K562 (cell line): Measurements from ENCODE around the gene CLDN5. TPM values are rescaled to one million over a fixed set of nuclear protein-coding genes. Genes with fewer than 3 reads are reported as not detected.

Source experiments
- ATAC-seq: fragments of 200-7000 bp; cut with Tn5 transposase; 3 replicates; pipeline ENCODE4 v1.9.1; 2020; ENCODE audit warnings: moderate library complexity
- BruUV-seq: library from RNA; stranded (reverse); fragments of 400-500 nt; replicated peaks from 2 replicates; lab custom pipeline; 2021; lab: Mats Ljungman, UMichigan
- CTCF ChIA-PET: fragments of 300-600 bp; formaldehyde crosslinking; extraction: SDS; loops from one replicate; lab custom pipeline; 2021; ENCODE audit warnings: low intra/inter-chr PET ratio; lab: Yijun Ruan, JAX
- POLR2A ChIA-PET: fragments of 300-600, 350-650 bp; sonication (Branson Sonifier 250); formaldehyde crosslinking; extraction: SDS; loops from one replicate; lab custom pipeline; 2021; ENCODE audit warnings: antibody characterized with exemption, inconsistent platforms; lab: Yijun Ruan, JAX
- DNase-seq, 4 experiments: peaks; one replicate each; pipeline versions ENCODE4 v3.0.0 to v3.0.0-alpha.2; 2011 to 2018; ENCODE audit warnings: low spot score in 3 of 4, mixed read lengths in 3 of 4; ENCODE audit errors: extremely low read depth in 1 of 4
- FAIRE-seq: peaks from 2 replicates; lab custom pipeline; 2011; peaks lifted over from hg19 to GRCh38; lab: Jason Lieb, UNC
- H2AFZ ChIP-seq: 2 replicates; pipeline ENCODE4 v1.6.0; 2011; ENCODE audit warnings: low read depth, low read length, control low read depth, inconsistent platforms
- H3K27ac ChIP-seq: fragments of 200-600 bp; 3 replicates; pipeline ENCODE4 v1.8.0; 2011; ENCODE audit warnings: low read depth, mild to moderate bottlenecking, control low read depth, inconsistent platforms, low read length, moderate library complexity, mixed read lengths; ENCODE audit errors: extremely low read depth
- H3K27me3 ChIP-seq, 2 experiments: fragments of 300-600 bp in 1 of 2; 2 replicates in 1 of 2; 3 replicates in 1 of 2; pipeline versions ENCODE4 v1.6.0 to v1.8.0; 2011; ENCODE audit warnings: inconsistent platforms in 2 of 2, low read length in 2 of 2, mild to moderate bottlenecking in 1 of 2, mixed read lengths in 1 of 2, moderate library complexity in 1 of 2; ENCODE audit not compliant: control insufficient read depth in 2 of 2, insufficient read depth in 2 of 2
- H3K36me3 ChIP-seq: fragments of 300-600 bp; 3 replicates; pipeline ENCODE4 v1.8.0; 2011; ENCODE audit warnings: mild to moderate bottlenecking, low read length, inconsistent platforms; ENCODE audit not compliant: control insufficient read depth, insufficient read depth
- H3K4me1 ChIP-seq, 2 experiments: fragments of 200-600 bp in 1 of 2; replicated peaks in 1 of 2; 2 replicates in 1 of 2; 3 replicates in 1 of 2; pipeline versions ENCODE4 v1.5.1 to v1.8.0; 2011; ENCODE audit warnings: inconsistent platforms in 2 of 2, low read length in 2 of 2, mild to moderate bottlenecking in 1 of 2, mixed read lengths in 1 of 2, moderate library complexity in 1 of 2; ENCODE audit not compliant: control insufficient read depth in 2 of 2, insufficient read depth in 2 of 2
- H3K4me2 ChIP-seq: 2 replicates; pipeline ENCODE4 v1.6.1; 2011; ENCODE audit warnings: low read length, control low read depth, inconsistent platforms, mixed read lengths; ENCODE audit not compliant: insufficient read depth
- H3K4me3 ChIP-seq: fragments of 200-600 bp; sonication (generic), shearing (Covaris generic); 2 replicates; pipeline ENCODE4 v1.5.1; 2016; ENCODE audit warnings: control low read depth, inconsistent platforms
- H3K79me2 ChIP-seq: fragments of 200-600 bp; 3 replicates; pipeline ENCODE4 v1.8.0; 2011; ENCODE audit warnings: low read length, inconsistent platforms; ENCODE audit not compliant: control insufficient read depth, insufficient read depth
- H3K9ac ChIP-seq, 2 experiments: 2 replicates each; pipeline versions ENCODE4 v1.6.0 to v1.6.1; 2011; ENCODE audit warnings: low read depth in 2 of 2, low read length in 2 of 2, control low read depth in 1 of 2, inconsistent platforms in 1 of 2, mild to moderate bottlenecking in 1 of 2, mixed read lengths in 1 of 2; ENCODE audit not compliant: insufficient read depth in 1 of 2
- H3K9me1 ChIP-seq: one replicate; pipeline ENCODE4 v1.6.0; 2011; ENCODE audit warnings: inconsistent platforms, mild to moderate bottlenecking, low read length, moderate library complexity; ENCODE audit not compliant: control insufficient read depth, insufficient read depth
- H3K9me3 ChIP-seq: replicated peaks from 2 replicates; pipeline ENCODE4 v1.5.1; 2011; ENCODE audit warnings: low read depth, low read length, inconsistent platforms; ENCODE audit not compliant: control insufficient read depth, insufficient read depth
- H4K20me1 ChIP-seq: replicated peaks from 2 replicates; pipeline ENCODE4 v1.6.1; 2011; ENCODE audit warnings: low read length, inconsistent platforms, mixed read lengths; ENCODE audit not compliant: control insufficient read depth, insufficient read depth
- ARID3B ChIP-seq: fragments of 250-450 bp; sonication (Bioruptor Pico); IDR thresholded peaks from 2 replicates; pipeline ENCODE4 v1.4.0; 2020; ENCODE audit warnings: borderline replicate concordance
- CHCHD3 ChIP-seq: fragments of 250-450 bp; sonication (Bioruptor Pico); IDR thresholded peaks from 2 replicates; pipeline ENCODE4 v2.1.2; 2022; ENCODE audit warnings: mild to moderate bottlenecking
- CHD1 ChIP-seq: fragments of 200-600 bp; sonication (generic); IDR thresholded peaks from one replicate; pipeline ENCODE4 v1.6.1; 2012; ENCODE audit warnings: mild to moderate bottlenecking, moderate library complexity, low read length, inconsistent platforms
- CLOCK ChIP-seq: fragments of 250-450 bp; sonication (Bioruptor Pico); IDR thresholded peaks from 2 replicates; pipeline ENCODE4 v1.4.0; 2020; ENCODE audit warnings: mild to moderate bottlenecking, moderate library complexity, borderline replicate concordance
- COPS2 ChIP-seq: fragments of 450-650 bp; conservative IDR thresholded peaks from 2 replicates; pipeline ENCODE4 v1.6.1; 2016; ENCODE audit warnings: mild to moderate bottlenecking, moderate library complexity
- FOXA1 ChIP-seq: fragments of 450-650 bp; IDR thresholded peaks from 2 replicates; pipeline ENCODE4 v1.6.1; 2016; ENCODE audit warnings: mild to moderate bottlenecking, borderline replicate concordance
- HNRNPUL1 ChIP-seq: fragments of 200-400 bp; formaldehyde crosslinking; IDR thresholded peaks from 2 replicates; pipeline ENCODE4 v1.6.1; 2017; ENCODE audit warnings: low read length
- KDM5B ChIP-seq: fragments of 200-600 bp; sonication (generic); IDR thresholded peaks from 2 replicates; pipeline ENCODE4 v1.6.1; 2012; ENCODE audit warnings: low read depth, mild to moderate bottlenecking, moderate library complexity, low read length, control low read depth, inconsistent platforms; ENCODE audit not compliant: insufficient replicate concordance
- NONO ChIP-seq, 2 experiments: fragments of 200-400 bp in 1 of 2; fragments of 450-650 bp in 1 of 2; formaldehyde crosslinking in 1 of 2; IDR thresholded peaks; 2 replicates each; pipeline ENCODE4 v1.6.1; 2017; ENCODE audit warnings: low read depth in 2 of 2, mild to moderate bottlenecking in 2 of 2, moderate library complexity in 2 of 2, low read length in 1 of 2
- PPARD ChIP-seq: fragments of 250-450 bp; sonication (Bioruptor Pico); IDR thresholded peaks from 2 replicates; pipeline ENCODE4 v1.8.0; 2022; ENCODE audit warnings: inconsistent platforms, mild to moderate bottlenecking, moderate library complexity
- PRMT5 ChIP-seq: sonication (generic); formaldehyde crosslinking; IDR thresholded peaks from 2 replicates; pipeline ENCODE4 v1.5.0; 2020; ENCODE audit warnings: missing genetic modification reagents
- SNRNP70 ChIP-seq: fragments of 200-400 bp; formaldehyde crosslinking; optimal IDR thresholded peaks from 2 replicates; pipeline ENCODE3; 2017; ENCODE audit warnings: low read depth, low read length
- TCF7 ChIP-seq: sonication (generic); IDR thresholded peaks from 2 replicates; pipeline ENCODE4 v1.6.1; 2016; ENCODE audit warnings: antibody characterized with exemption, borderline replicate concordance
- ZNF695 ChIP-seq: fragments of 450-650 bp; formaldehyde crosslinking; IDR thresholded peaks from 2 replicates; pipeline ENCODE4 v1.4.0; 2020; ENCODE audit warnings: mild to moderate bottlenecking, moderate library complexity
- WGBS: fragments of 100-300 bp; shearing (Covaris generic); methylation state at CpG from one replicate; pipeline ENCODE4 v1.1.6; 2016; ENCODE audit warnings: low coverage, mixed read lengths; ENCODE audit not compliant: insufficient coverage; ENCODE audit errors: missing lambda C conversion rate; 5-methylcytosine and 5-hydroxymethylcytosine counted together
- in situ Hi-C: fragments of 300-500 bp; cut with MboI; formaldehyde crosslinking; loops from 4 replicates; pipeline ENCODE4 v1.15.0; 2018; ENCODE audit warnings: inconsistent platforms, mixed read lengths
- intact Hi-C: fragments of 100-400 bp; cut with micrococcal nuclease; formaldehyde crosslinking; loops from 2 replicates; pipeline ENCODE4 v1.14.2; 2022
- polyA plus RNA-seq, 8 experiments: library from polyadenylated mRNA; depleted of rRNA in 4 of 8; stranded (reverse) in 5 of 8; unstranded in 3 of 8; fragments of >200 nt; fragmentation: Nextera tagmentation in 2 of 8; fragmentation: Illumina TruSeq in 1 of 8; extraction: Ambion mirVana in 2 of 8; extraction: Trizol in 1 of 8; gene quantifications; 2 replicates each; pipeline versions ENCODE4 v1.2.1 to v1.2.3, GENCODE V29; 2011 to 2014; ENCODE audit warnings: inconsistent platforms in 1 of 8, missing spikeins in 1 of 8
- total RNA-seq, 7 experiments: library from RNA; depleted of rRNA in 6 of 7; stranded (reverse); fragments of >200 nt in 6 of 7; fragmentation: Illumina TruSeq in 2 of 7; extraction: Trizol in 2 of 7; gene quantifications; 2 replicates each; pipeline versions ENCODE4 v1.2.1 to v1.2.3, GENCODE V29; 2011 to 2021; ENCODE audit warnings: low replicate concordance in 1 of 7
- TF ChIP-seq, protein P1 (sequence below): sonication (generic); formaldehyde crosslinking; IDR thresholded peaks from 2 replicates; pipeline ENCODE4 v1.9.0; 2022; ENCODE audit warnings: mild to moderate bottlenecking, missing genetic modification reagents
- TF ChIP-seq, protein P2 (sequence below): IDR thresholded peaks from 2 replicates; pipeline ENCODE4 v1.6.1; 2016; ENCODE audit warnings: missing genetic modification characterization, missing compliant biosample characterization

Gene CLDN5
- total and polyA plus RNA-seq, 9 of the 15 experiments (the other 6 are each of a cell fraction or from before 2014, with no cell fraction given), result 0.20 TPM; not detected in 8

DNA sequence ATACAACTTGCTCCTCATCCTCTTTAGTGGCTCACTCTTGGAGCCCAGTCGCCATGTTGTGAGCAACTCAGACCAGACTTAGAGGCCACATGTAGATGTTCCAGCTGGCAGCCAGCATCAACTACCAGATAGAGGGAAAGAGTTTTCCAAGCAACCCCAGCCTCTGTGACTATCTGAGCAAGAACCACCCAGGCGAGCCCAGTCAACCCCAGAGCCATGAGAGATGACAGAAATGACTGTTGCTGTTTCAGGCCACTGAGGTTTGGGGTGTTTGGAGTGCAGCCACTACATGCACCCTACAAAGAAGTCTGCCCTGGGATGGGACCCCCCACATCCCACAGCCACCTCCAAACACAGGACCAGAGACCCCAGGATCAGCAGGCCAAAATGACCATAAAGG lies 24.8 kb upstream of the CLDN5 start:
- FAIRE-seq (no peak), DNase-seq (no peak), ATAC-seq (no peak)
- in situ Hi-C loops, result no loop called here
- peaks cover 67 to 84% of the 10 kb centered on the region in 2 experiments for H3K27me3 ChIP-seq
- H3K9me3 ChIP-seq, result peaks cover 6% of the 10 kb centered on the region
- H3K4me2 ChIP-seq, result no peak overlapping the region
- POLR2A ChIA-PET, result interaction anchor here (0.6 to 1.7 kb wide), 5 partner anchors 11 to 122 kb away, joined by 3 to 8 read pairs (median 3); partner anchors contain the start of genes CDC45 and UFD1
- H3K4me1 ChIP-seq, result peaks cover 0 to 4% of the 10 kb centered on the region in 2 experiments; a peak in 1 of 5 replicates
- H3K4me3 ChIP-seq, result no peak overlapping the region
- H3K27ac ChIP-seq, result no peak overlapping the region
- intact Hi-C loops, result no loop called here
- H4K20me1 ChIP-seq, result 0 out of 2 replicates have a peak, but pooled peaks cover 8% of the 10 kb centered on the region
- 0% methylated on average over 2 of the region's 2 CpGs for WGBS
- H2AFZ ChIP-seq, result no peak overlapping the region
- CTCF ChIA-PET, result no interaction called here
- no peaks in the 10 kb centered on the region for H3K9me1 ChIP-seq
- no peaks in the 10 kb centered on the region for H3K36me3 ChIP-seq
- H3K9ac ChIP-seq, result no peak overlapping the region
- no peaks in the 10 kb centered on the region for H3K79me2 ChIP-seq
- BruUV-seq, result no TSS peak
- 0 out of 2 replicates have a peak, but pooled peaks have one; percentile 29 for TF ChIP-seq PPARD
- no peak for TF ChIP-seq NONO (IDR thresholded peaks at IDR 0.05; ENCODE audit: low read depth in 2 of 2, low read length in 1 of 2)
- TF ChIP-seq ZNF695, result 0 out of 2 replicates have a peak, but pooled peaks have one; percentile 31
- TF ChIP-seq COPS2, result no peak
- TF ChIP-seq, protein P1, sequence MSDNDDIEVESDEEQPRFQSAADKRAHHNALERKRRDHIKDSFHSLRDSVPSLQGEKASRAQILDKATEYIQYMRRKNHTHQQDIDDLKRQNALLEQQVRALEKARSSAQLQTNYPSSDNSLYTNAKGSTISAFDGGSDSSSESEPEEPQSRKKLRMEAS (CRISPR knock-in tag), result peak; percentile 46
- TF ChIP-seq SNRNP70, result peak; percentile 36
- peak; percentile 24 for TF ChIP-seq CHD1
- TF ChIP-seq ARID3B (CRISPR knock-in tag), result 0 out of 2 replicates have a peak, but pooled peaks have one; percentile 19
- 0 out of 2 replicates have a peak, but pooled peaks have one; percentile 36 for TF ChIP-seq PRMT5 (CRISPR knock-in tag)
- TF ChIP-seq HNRNPUL1, result no peak
- TF ChIP-seq, protein P2, sequence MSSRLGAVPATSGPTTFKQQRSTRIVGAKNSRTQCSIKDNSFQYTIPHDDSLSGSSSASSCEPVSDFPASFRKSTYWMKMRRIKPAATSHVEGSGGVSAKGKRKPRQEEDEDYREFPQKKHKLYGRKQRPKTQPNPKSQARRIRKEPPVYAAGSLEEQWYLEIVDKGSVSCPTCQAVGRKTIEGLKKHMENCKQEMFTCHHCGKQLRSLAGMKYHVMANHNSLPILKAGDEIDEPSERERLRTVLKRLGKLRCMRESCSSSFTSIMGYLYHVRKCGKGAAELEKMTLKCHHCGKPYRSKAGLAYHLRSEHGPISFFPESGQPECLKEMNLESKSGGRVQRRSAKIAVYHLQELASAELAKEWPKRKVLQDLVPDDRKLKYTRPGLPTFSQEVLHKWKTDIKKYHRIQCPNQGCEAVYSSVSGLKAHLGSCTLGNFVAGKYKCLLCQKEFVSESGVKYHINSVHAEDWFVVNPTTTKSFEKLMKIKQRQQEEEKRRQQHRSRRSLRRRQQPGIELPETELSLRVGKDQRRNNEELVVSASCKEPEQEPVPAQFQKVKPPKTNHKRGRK (tag), result no peak
- TF ChIP-seq CLOCK (CRISPR knock-in tag), result 0 out of 2 replicates have a peak, but pooled peaks have one; percentile 31
- no peak for TF ChIP-seq CHCHD3 (CRISPR knock-in tag)
- no peak for TF ChIP-seq FOXA1
- peak; percentile 34 for TF ChIP-seq KDM5B
- 0 out of 2 replicates have a peak, but pooled peaks have one; percentile 1 for TF ChIP-seq TCF7
